Activated naive CD4-positive, alpha-beta T cell treated with anti-CD3 and anti-CD28 coated beads for 36 hours (primary cell): ENCODE measurements around the gene C1QL1. TPM values are rescaled to one million over a fixed set of nuclear protein-coding genes. Genes with fewer than 3 reads are reported as not detected.

Experiments
- CTCF ChIA-PET: fragments of 350-600 bp; sonication (Branson Sonifier 250); formaldehyde crosslinking; loops from one replicate; lab custom pipeline; 2021; ENCODE audit warnings: antibody characterized with exemption; lab: Charles Lee
- DNase-seq: peaks from one replicate; pipeline ENCODE4 v3.0.0-alpha.2; 2020
- H3K27ac Mint-ChIP-seq: one replicate; pipeline ENCODE4 v1.8.0; 2021; ENCODE audit warnings: mild to moderate bottlenecking, mixed read lengths
- H3K27me3 Mint-ChIP-seq: one replicate; pipeline ENCODE4 v1.8.0; 2021; ENCODE audit warnings: low read depth, mixed read lengths
- H3K36me3 Mint-ChIP-seq: one replicate; pipeline ENCODE4 v1.8.0; 2021; ENCODE audit warnings: low read depth, mixed read lengths
- H3K4me1 Mint-ChIP-seq: one replicate; pipeline ENCODE4 v1.8.0; 2021; ENCODE audit warnings: low read depth, mixed read lengths
- H3K4me3 Mint-ChIP-seq: one replicate; pipeline ENCODE4 v1.8.0; 2021; ENCODE audit warnings: mild to moderate bottlenecking, moderate library complexity, mixed read lengths
- H3K9me3 Mint-ChIP-seq: one replicate; pipeline ENCODE4 v1.8.0; 2021; ENCODE audit warnings: mixed read lengths
- intact Hi-C: fragments of 100-400 bp; cut with micrococcal nuclease; formaldehyde crosslinking; loops from one replicate; pipeline ENCODE4 v1.15.1; 2023
- total RNA-seq, 2 experiments: library from RNA; stranded (reverse); gene quantifications; one replicate each; pipeline ENCODE4 v1.2.3, GENCODE V29; 2021

Gene C1QL1
- total RNA-seq, 2 experiments from 2014 or later, result 0.36 to 0.40 TPM

DNA sequence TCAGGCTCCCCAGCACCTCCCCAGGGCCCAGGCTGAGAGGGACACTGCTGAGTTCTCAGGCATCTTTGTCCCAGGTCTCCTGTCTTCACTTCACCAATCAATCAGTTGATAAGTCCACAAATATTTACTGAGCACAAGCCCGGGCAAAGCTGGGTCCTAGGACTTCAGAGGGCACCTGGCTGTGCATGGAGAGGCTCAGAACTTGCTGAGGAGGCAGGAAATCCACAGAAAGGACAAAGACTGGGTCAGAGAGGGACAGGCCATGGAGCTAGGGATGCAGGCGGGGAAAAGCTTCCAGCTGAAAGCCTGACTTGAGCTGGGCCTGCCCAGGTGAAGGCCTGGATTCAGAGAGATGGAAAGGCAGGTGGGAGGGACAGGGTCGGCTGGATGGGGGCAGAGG, 33.2 kb upstream of the C1QL1 start:
- Mint-ChIP-seq H3K36me3 (no peaks in the 10 kb centered on the region), H3K9me3 (peaks cover 4% of the 10 kb centered on the region), H3K4me3 (no peak overlapping the region), H3K27me3 (peaks cover 2% of the 10 kb centered on the region), H3K4me1 (no peaks in the 10 kb centered on the region), H3K27ac (no peak overlapping the region)
- intact Hi-C loops, result no loop called here
- no peak for DNase-seq
- CTCF ChIA-PET, result no interaction called here

GRCh38 chr17:44999433-44999832, 31.3 kb upstream of the C1QL1 start:
- CTCF ChIA-PET, result no interaction called here

DNA sequence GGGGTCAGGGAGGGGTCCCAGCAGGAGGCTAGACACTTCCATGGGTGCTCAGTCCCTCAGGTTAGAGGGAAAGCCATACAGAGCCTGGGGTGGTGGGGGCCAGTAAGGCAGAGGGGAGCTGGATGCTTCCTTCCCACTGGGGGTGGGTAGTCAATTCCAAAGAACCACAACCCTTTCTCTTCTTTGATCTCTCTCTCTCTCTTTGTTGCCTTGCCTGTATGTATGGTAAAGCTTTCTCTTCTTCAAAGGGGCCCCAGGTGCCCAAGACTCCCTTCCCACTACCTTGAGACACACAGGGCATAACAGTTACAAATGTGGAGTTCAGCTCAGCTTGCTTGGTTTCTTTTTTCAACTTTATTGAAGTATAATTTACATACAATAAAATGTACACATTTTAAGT, 30.5 kb upstream of the C1QL1 start:
- Mint-ChIP-seq H3K4me3 (no peak overlapping the region), H3K9me3 (peaks cover 4% of the 10 kb centered on the region), H3K27ac (no peak overlapping the region), H3K36me3 (no peaks in the 10 kb centered on the region), H3K4me1 (no peaks in the 10 kb centered on the region), H3K27me3 (peaks cover 7% of the 10 kb centered on the region)
- intact Hi-C loops, result no loop called here
- no peak for DNase-seq
- CTCF ChIA-PET, result no interaction called here

More at GRCh38 chr17:44999433-44999832, 31.3 kb upstream of the C1QL1 start:
- Mint-ChIP-seq H3K4me1 (no peaks in the 10 kb centered on the region), H3K27ac (no peak overlapping the region), H3K4me3 (no peak overlapping the region), H3K9me3 (peaks cover 4% of the 10 kb centered on the region), H3K27me3 (peaks cover 5% of the 10 kb centered on the region), H3K36me3 (no peaks in the 10 kb centered on the region)
- DNase-seq, result no peak
- intact Hi-C loops, result no loop called here

DNA sequence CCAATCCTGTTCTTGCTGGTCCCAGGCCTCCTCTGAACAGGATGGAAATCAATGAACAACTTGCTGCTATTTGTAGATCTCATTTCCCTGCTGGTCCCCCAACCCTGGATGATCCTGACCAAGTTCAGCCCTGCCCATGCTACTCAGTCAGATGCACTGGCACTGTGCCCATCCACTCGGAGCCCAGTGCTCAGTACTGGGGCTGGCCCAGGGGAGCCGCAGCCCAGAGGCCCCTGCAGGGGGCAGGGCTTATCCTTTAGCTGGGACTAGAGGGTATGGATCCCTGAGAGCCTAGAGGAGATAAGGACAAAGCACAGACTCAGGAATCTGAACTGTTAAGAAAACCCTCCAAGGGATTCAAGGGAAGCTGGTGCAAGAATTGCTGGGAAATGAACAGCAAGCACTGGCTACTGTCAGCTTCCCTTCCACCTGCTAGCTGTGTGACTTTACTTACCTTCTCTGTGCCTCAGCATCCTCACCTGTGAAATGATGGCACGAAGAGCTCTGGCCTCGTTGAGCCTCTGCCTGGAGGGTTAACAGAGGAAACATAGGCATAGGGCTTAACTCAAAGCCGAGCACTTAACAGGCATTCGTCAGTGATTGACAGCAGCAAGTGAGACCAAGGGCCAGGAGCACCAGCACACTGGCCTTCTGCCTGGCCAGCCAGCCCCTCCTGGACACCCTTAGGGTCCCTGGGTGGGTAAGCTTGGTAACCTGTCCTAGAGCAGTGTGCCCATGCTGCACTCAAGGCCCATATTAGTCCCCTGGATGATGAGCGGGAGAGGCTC, 29.8 kb upstream of the C1QL1 start:
- peaks cover 7% of the 10 kb centered on the region for H3K27me3 Mint-ChIP-seq
- no peak overlapping the region for H3K27ac Mint-ChIP-seq
- intact Hi-C loops, result no loop called here
- no peak for DNase-seq
- no peak overlapping the region for H3K4me3 Mint-ChIP-seq
- peaks cover 4% of the 10 kb centered on the region for H3K9me3 Mint-ChIP-seq
- no peaks in the 10 kb centered on the region for H3K4me1 Mint-ChIP-seq
- no peaks in the 10 kb centered on the region for H3K36me3 Mint-ChIP-seq
- CTCF ChIA-PET, result no interaction called here

GRCh38 chr17:44996304-44996703, 28.2 kb upstream of the C1QL1 start:
- H3K4me1 Mint-ChIP-seq, result no peaks in the 10 kb centered on the region
- CTCF ChIA-PET, result interaction anchor here (0.6 to 0.9 kb wide), 2 partner anchors 28 to 446 kb away, joined by 3 to 4 read pairs; no protein-coding TSS in a partner anchor
- no peak for DNase-seq
- H3K27ac Mint-ChIP-seq, result no peak overlapping the region
- H3K27me3 Mint-ChIP-seq, result peaks cover 7% of the 10 kb centered on the region
- H3K4me3 Mint-ChIP-seq, result no peak overlapping the region
- peaks cover 4% of the 10 kb centered on the region for H3K9me3 Mint-ChIP-seq
- intact Hi-C loops, result no loop called here
- H3K36me3 Mint-ChIP-seq, result no peaks in the 10 kb centered on the region

DNA sequence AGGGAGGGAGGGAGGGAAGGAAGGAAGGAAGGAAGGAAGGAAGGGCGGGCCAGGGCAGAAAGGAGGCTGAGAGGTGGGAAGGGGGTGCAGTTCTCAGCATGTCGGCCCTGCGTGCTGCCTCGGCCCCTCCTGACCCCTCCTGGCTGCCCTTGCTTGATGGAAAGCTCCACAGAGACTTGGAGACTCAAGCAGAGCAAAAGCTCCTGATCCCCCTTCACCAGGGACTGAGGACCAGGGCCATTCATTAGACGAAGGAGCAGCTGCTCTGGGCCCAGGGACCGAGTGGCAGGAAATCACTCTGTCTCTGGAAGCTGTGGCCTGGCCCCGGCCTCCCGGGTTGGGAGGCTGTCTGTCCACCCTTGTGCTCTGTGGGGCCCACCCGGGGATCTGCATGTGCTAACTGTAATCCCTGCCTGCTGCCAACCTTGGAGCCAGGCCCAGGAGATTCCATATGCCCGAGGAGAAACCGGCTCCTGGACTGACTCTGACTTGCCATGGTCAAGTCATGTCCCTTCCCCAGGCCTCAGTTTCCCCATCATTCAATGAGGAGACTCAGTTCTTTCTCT, 27.4 kb upstream of the C1QL1 start:
- CTCF ChIA-PET, result interaction anchor here (0.9 kb wide), 1 partner anchor 29 kb away, joined by 3 read pairs; no protein-coding TSS in a partner anchor
- Mint-ChIP-seq H3K36me3 (no peaks in the 10 kb centered on the region), H3K27me3 (peaks cover 7% of the 10 kb centered on the region), H3K27ac (no peak overlapping the region), H3K4me1 (no peaks in the 10 kb centered on the region), H3K9me3 (peaks cover 4% of the 10 kb centered on the region), H3K4me3 (no peak overlapping the region)
- DNase-seq, result no peak
- intact Hi-C loops, result no loop called here

- Mint-ChIP-seq H3K27me3 (peaks cover 20% of the 10 kb centered on the region), H3K9me3 (no peaks in the 10 kb centered on the region), H3K36me3 (no peaks in the 10 kb centered on the region), H3K4me1 (peaks cover 9% of the 10 kb centered on the region), H3K4me3 (no peak overlapping the region), H3K27ac (no peak overlapping the region)
- intact Hi-C loops, result no loop called here
- CTCF ChIA-PET, result no interaction called here
- DNase-seq, result no peak
Observed at GRCh38 chr17:44992242-44992939, 24.3 kb upstream of the C1QL1 start.

DNA sequence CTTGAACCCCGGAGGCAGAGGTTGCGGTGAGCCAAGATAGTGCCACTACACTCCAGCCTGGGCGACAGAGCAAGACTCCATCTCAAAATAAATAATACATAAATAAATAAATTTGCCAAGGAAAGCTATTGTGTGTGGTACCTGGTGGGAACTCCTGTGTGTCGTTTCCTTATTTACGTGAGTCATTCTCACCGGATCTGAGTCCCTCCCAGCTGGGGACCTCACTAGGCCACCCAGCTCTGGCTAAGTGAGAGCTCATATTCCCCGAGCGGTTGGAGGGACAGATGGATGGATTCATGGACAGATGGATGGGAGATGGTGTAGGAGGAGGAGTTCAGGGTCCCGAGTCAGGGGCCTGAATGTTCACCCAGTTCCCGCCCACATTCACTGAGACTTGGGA, 22.9 kb upstream of the C1QL1 start:
- intact Hi-C loops, result loop anchor here (1.0 kb wide), 1 partner anchor 41 kb away; no protein-coding TSS in a partner anchor
- Mint-ChIP-seq H3K9me3 (no peaks in the 10 kb centered on the region), H3K27ac (no peak overlapping the region), H3K4me3 (no peak overlapping the region), H3K36me3 (no peaks in the 10 kb centered on the region), H3K27me3 (peaks cover 21% of the 10 kb centered on the region), H3K4me1 (peaks cover 12% of the 10 kb centered on the region)
- CTCF ChIA-PET, result interaction anchor here (0.6 to 1.4 kb wide), 3 partner anchors 29 to 276 kb away, joined by 3 to 6 read pairs (median 4); no protein-coding TSS in a partner anchor
- DNase-seq, result no peak

GRCh38 chr17:44989552-44990138, 21.5 kb upstream of the C1QL1 start:
- peaks cover 12% of the 10 kb centered on the region for H3K4me1 Mint-ChIP-seq
- no peak overlapping the region for H3K27ac Mint-ChIP-seq
- CTCF ChIA-PET, result interaction anchor here (0.6 kb wide), 1 partner anchor 90 kb away, joined by 3 read pairs; no protein-coding TSS in a partner anchor
- H3K9me3 Mint-ChIP-seq, result no peaks in the 10 kb centered on the region
- no peaks in the 10 kb centered on the region for H3K36me3 Mint-ChIP-seq
- peaks cover 29% of the 10 kb centered on the region for H3K27me3 Mint-ChIP-seq
- no peak for DNase-seq
- H3K4me3 Mint-ChIP-seq, result no peak overlapping the region
- intact Hi-C loops, result no loop called here

GRCh38 chr17:44988044-44988942, 20.2 kb upstream of the C1QL1 start:
- no peak overlapping the region for H3K4me3 Mint-ChIP-seq
- DNase-seq, result no peak
- H3K27me3 Mint-ChIP-seq, result peaks cover 27% of the 10 kb centered on the region
- no peak overlapping the region for H3K27ac Mint-ChIP-seq
- CTCF ChIA-PET, result no interaction called here
- no peaks in the 10 kb centered on the region for H3K36me3 Mint-ChIP-seq
- H3K4me1 Mint-ChIP-seq, result peaks cover 12% of the 10 kb centered on the region
- intact Hi-C loops, result no loop called here
- H3K9me3 Mint-ChIP-seq, result no peaks in the 10 kb centered on the region

DNA sequence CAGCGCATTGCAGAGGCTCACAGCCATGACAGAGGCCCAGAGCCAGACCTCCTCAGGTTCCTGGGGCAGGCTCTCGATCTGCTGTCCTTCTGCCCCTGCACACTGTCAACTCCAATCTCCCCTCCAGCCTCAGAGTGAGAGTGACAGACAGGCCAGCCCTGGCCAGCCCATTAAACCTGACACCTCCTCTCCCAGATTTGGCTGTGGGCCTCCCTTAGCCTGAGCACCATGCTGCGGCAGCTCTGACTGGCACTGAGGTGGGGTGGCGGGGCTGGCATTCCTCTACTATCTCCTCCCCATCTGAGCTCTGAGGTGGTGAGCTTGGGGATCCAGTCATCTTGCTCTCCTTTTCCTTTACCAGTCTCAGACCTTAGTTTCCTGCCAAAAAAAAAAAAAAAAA, 15.5 kb upstream of the C1QL1 start:
- DNase-seq, result no peak
- Mint-ChIP-seq H3K27ac (no peak overlapping the region), H3K4me1 (peaks cover 12% of the 10 kb centered on the region), H3K9me3 (no peaks in the 10 kb centered on the region), H3K36me3 (no peaks in the 10 kb centered on the region), H3K27me3 (peaks cover 30% of the 10 kb centered on the region), H3K4me3 (no peak overlapping the region)
- CTCF ChIA-PET, result interaction anchor here (0.7 kb wide), 1 partner anchor 161 kb away, joined by 8 read pairs; no protein-coding TSS in a partner anchor
- intact Hi-C loops, result no loop called here
